Esophagus squamous epithelium (tissue), 4 donors: ENCODE measurements around the gene ITGA5.

Experiments used
- CTCF ChIP-seq, 6 experiments: fragments of 450-650 bp in 4 of 6; fragments of 200-600 bp in 2 of 6; sonication (generic) in 2 of 6; IDR thresholded peaks; one replicate each; pipeline ENCODE4 v1.5.1; 2016 to 2019; ENCODE audit warnings: antibody characterized with exemption in 6 of 6, mild to moderate bottlenecking in 4 of 6, moderate library complexity in 4 of 6
- POLR2A ChIP-seq, 4 donors: fragments of 450-650 bp; IDR thresholded peaks; one replicate each; pipeline ENCODE4 v1.6.1; 2017; ENCODE audit warnings: antibody characterized with exemption in 4 of 4, mild to moderate bottlenecking in 4 of 4, moderate library complexity in 3 of 4

GRCh38 chr12:54430471-54431069, 11.5 kb upstream of the ITGA5 start:
- TF ChIP-seq POLR2A (IDR thresholded peaks at IDR 0.05) (no peak), CTCF (IDR thresholded peaks at IDR 0.05) (no peak)
